Measurements from ENCODE around the gene ASIC3. TPM values are rescaled to one million over a fixed set of nuclear protein-coding genes. Genes with fewer than 3 reads are reported as not detected.
"Not testable (repeated sequence)": the region's sequence is repeated elsewhere in the genome, so short reads cannot be mapped to it uniquely, and the experiment has no call there.

Gene ASIC3
- total RNA-seq, 1 donor from 2014 or later, result not detected

DNA sequence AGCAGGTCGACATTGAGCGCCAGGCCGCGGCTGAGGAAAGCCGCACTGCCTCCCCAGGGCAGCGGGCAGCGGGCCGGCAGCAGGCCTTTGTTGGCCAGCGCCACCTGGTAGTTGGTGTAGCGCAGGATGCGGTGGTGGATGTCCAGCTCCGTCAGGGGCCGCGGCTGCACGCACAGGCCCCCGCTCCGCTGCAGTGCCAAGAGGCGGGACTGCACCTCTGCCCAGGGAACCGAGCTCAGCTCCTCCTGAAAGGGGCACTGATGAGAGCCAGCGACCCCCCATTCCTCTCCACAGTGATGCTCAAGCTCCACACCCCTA, 29.2 kb upstream of the ASIC3 start:
- H3K9ac ChIP-seq (ENCODE audit: low read depth in 1 of 3, low read length in 3 of 3), result no peak overlapping the region
- H3K9me3 ChIP-seq (ENCODE audit: control insufficient read depth in 3 of 3, low read length in 3 of 3), result no peaks in the 10 kb centered on the region
- no peak overlapping the region for H3K27ac ChIP-seq (ENCODE audit: low read depth, low read length)
- H3K27me3 ChIP-seq (ENCODE audit: control insufficient read depth in 3 of 3, insufficient read depth in 3 of 3, low read length in 3 of 3), result peaks cover 55 to 59% (median 58%) of the 10 kb centered on the region in 3 donors
- H3K4me1 ChIP-seq (ENCODE audit: control insufficient read depth in 3 of 3, insufficient read depth in 3 of 3, low read length in 3 of 3), result peaks cover 12 to 26% (median 17%) of the 10 kb centered on the region in 3 donors
- H3K36me3 ChIP-seq (ENCODE audit: control insufficient read depth in 3 of 3, insufficient read depth in 3 of 3, low read length in 3 of 3), result no peaks in the 10 kb centered on the region
- H3K4me3 ChIP-seq (ENCODE audit: low read length in 3 of 3), result peak overlapping the region in 2 of 3 donors; percentile 43 to 52

DNA sequence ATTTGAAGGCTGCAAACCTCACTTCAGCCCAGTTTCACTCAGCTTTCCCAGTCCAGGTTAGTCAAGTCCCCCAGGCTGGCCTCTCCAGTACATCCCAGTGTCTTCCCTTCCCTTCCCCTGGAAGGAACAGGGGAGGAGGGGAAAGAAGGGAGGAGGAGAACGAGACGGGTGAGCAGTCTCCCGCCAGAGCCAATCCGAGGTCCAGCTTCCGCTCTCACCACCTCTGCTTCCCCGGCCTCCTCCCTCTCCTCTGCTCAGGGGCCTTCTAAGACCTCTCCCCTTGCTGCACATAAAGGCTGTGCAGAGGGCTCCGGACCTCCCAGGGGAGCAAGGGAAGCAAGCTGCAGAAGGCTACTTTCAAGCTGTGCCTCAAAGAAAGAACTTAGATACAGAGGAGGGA, 28.1 kb upstream of the ASIC3 start:
- Histone ChIP-seq H3K27me3 (ENCODE audit: control insufficient read depth in 3 of 3, insufficient read depth in 3 of 3, low read length in 3 of 3) (peaks cover 52 to 53% (median 52%) of the 10 kb centered on the region in 3 donors), H3K4me1 (ENCODE audit: control insufficient read depth in 3 of 3, insufficient read depth in 3 of 3, low read length in 3 of 3) (peaks cover 11 to 20% (median 12%) of the 10 kb centered on the region in 3 donors), H3K9me3 (ENCODE audit: control insufficient read depth in 3 of 3, low read length in 3 of 3) (no peaks in the 10 kb centered on the region), H3K4me3 (ENCODE audit: low read length in 3 of 3) (no peak overlapping the region), H3K27ac (ENCODE audit: low read depth, low read length) (no peak overlapping the region), H3K36me3 (ENCODE audit: control insufficient read depth in 3 of 3, insufficient read depth in 3 of 3, low read length in 3 of 3) (no peaks in the 10 kb centered on the region), H3K9ac (ENCODE audit: low read depth in 1 of 3, low read length in 3 of 3) (no peak overlapping the region)

DNA sequence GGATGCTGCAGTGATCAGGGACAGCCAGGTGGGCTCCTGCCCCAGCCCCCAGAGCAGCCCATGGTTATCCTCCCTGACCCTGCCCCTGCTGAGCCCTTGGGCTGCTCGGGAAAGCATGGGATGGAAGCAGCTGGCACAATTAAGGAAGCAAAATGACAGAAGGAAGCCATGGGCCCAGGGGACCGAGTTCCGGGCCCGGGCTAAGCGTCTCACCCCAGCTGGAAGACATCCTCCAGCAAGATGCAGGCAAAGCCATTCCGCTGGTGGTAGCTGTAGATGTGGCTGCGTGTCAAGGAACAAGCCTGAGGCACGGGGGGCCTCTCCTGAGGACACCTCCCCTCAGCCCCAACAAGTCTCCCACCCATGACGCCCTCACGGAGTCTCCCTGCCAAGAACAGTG, 25.1 kb upstream of the ASIC3 start:
- no peak overlapping the region for H3K9ac ChIP-seq (ENCODE audit: low read depth in 1 of 3, low read length in 3 of 3)
- H3K27me3 ChIP-seq (ENCODE audit: control insufficient read depth in 3 of 3, insufficient read depth in 3 of 3, low read length in 3 of 3), result peaks cover 22 to 29% (median 28%) of the 10 kb centered on the region in 3 donors
- H3K27ac ChIP-seq (ENCODE audit: low read depth, low read length), result no peak overlapping the region
- no peak overlapping the region for H3K4me3 ChIP-seq (ENCODE audit: low read length in 3 of 3)
- H3K36me3 ChIP-seq (ENCODE audit: control insufficient read depth in 3 of 3, insufficient read depth in 3 of 3, low read length in 3 of 3), result no peaks in the 10 kb centered on the region
- no peaks in the 10 kb centered on the region for H3K9me3 ChIP-seq (ENCODE audit: control insufficient read depth in 3 of 3, low read length in 3 of 3)
- peaks cover 7 to 10% (median 7%) of the 10 kb centered on the region in 3 donors for H3K4me1 ChIP-seq (ENCODE audit: control insufficient read depth in 3 of 3, insufficient read depth in 3 of 3, low read length in 3 of 3)

DNA sequence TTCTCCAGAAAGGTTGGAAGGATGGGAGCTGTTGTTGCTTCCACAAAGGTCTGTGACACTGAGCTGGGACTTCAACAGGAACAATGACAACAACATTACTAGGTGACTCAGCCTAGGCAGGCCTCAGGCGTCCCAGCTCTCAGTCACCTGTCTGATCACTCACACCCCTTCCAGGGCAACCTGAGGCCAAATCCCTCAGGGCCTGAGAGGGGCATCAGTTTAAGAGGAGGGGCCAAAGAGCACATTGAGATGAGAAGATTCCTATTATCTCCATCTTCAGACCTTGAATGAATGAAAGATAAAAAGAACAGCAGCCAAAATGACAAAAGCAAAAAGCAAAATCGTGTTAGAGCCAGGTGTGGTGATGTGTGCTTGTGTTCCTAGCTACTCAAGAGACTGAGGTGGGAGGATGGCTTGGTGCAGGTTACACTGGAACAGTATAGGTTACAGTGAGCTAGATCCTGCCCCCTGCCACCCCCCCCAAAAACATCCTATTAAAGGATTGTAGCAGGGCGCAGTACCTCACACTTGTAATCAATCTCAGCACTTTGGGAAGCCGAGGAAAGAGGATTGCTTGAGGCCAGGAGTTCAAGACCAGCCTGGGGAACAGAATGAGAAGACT, 23.8 kb upstream of the ASIC3 start, which contains the start of gene ATG9B:
Gene ATG9B (minus strand): TSS at position 60 of the 622 bp plus-strand sequence. CDS start 71 bp downstream, outside the sequence.
- no peak within 1 kb of the TSS for H3K9ac ChIP-seq (ENCODE audit: low read depth in 1 of 3, low read length in 3 of 3)
- H3K4me1 ChIP-seq (ENCODE audit: control insufficient read depth in 3 of 3, insufficient read depth in 3 of 3, low read length in 3 of 3), result peaks cover 2 to 10% (median 9%) of the 10 kb centered on the region in 3 donors
- H3K36me3 ChIP-seq (ENCODE audit: control insufficient read depth in 3 of 3, insufficient read depth in 3 of 3, low read length in 3 of 3), result no peaks in the 10 kb centered on the region
- peaks cover 9 to 16% (median 16%) of the 10 kb centered on the region in 3 donors for H3K27me3 ChIP-seq (ENCODE audit: control insufficient read depth in 3 of 3, insufficient read depth in 3 of 3, low read length in 3 of 3)
- no peaks in the 10 kb centered on the region for H3K9me3 ChIP-seq (ENCODE audit: control insufficient read depth in 3 of 3, low read length in 3 of 3)
- H3K27ac ChIP-seq (ENCODE audit: low read depth, low read length), result no peak within 1 kb of the TSS
- no peak within 1 kb of the TSS for H3K4me3 ChIP-seq (ENCODE audit: low read length in 3 of 3)

DNA sequence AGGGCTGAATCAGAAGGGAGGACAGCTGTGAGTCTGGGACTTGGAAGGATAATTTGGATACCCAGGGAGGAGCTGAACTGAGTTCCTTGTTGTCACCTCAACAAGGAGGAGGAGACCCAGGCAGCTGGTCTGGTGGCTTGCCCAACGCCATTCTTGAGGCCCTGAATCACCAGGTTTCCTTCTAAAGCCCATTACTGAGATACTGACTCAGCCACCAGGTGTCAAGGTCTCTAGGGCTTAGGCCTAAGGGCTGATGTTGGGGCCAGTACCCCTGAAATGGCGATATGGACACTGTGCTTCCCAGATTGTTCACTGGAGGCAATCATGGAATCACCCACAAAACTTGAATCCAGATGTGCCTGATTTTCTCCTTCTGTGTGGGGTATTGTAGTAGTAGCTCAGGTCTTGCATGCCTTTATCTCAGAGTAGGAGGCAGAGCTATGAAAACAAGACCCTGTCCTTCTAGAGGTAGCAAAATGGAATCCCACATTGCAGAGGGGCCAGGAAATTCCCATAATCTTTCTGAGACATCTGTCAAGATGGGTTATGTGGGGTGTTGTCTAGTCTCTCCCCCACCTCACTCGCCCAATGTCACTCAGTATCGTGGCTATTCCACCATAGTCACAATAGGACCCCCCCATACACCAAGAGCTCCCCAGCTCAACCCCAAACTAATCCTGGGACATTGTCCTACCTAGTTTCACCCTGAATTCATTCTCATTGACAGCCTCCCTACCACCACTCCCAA, 22.2 kb upstream of the ASIC3 start:
- no peaks in the 10 kb centered on the region for H3K9me3 ChIP-seq (ENCODE audit: control insufficient read depth in 3 of 3, low read length in 3 of 3)
- H3K4me3 ChIP-seq (ENCODE audit: low read length in 3 of 3), result no peak overlapping the region
- H3K9ac ChIP-seq (ENCODE audit: low read depth in 1 of 3, low read length in 3 of 3), result no peak overlapping the region
- H3K27ac ChIP-seq (ENCODE audit: low read depth, low read length), result no peak overlapping the region
- H3K27me3 ChIP-seq (ENCODE audit: control insufficient read depth in 3 of 3, insufficient read depth in 3 of 3, low read length in 3 of 3), result peaks cover 0 to 2% (median under 1%) of the 10 kb centered on the region in 3 donors
- peaks cover 5 to 17% (median 10%) of the 10 kb centered on the region in 3 donors for H3K4me1 ChIP-seq (ENCODE audit: control insufficient read depth in 3 of 3, insufficient read depth in 3 of 3, low read length in 3 of 3)
- H3K36me3 ChIP-seq (ENCODE audit: control insufficient read depth in 3 of 3, insufficient read depth in 3 of 3, low read length in 3 of 3), result peaks cover 0 to 2% (median 0%) of the 10 kb centered on the region in 3 donors

DNA sequence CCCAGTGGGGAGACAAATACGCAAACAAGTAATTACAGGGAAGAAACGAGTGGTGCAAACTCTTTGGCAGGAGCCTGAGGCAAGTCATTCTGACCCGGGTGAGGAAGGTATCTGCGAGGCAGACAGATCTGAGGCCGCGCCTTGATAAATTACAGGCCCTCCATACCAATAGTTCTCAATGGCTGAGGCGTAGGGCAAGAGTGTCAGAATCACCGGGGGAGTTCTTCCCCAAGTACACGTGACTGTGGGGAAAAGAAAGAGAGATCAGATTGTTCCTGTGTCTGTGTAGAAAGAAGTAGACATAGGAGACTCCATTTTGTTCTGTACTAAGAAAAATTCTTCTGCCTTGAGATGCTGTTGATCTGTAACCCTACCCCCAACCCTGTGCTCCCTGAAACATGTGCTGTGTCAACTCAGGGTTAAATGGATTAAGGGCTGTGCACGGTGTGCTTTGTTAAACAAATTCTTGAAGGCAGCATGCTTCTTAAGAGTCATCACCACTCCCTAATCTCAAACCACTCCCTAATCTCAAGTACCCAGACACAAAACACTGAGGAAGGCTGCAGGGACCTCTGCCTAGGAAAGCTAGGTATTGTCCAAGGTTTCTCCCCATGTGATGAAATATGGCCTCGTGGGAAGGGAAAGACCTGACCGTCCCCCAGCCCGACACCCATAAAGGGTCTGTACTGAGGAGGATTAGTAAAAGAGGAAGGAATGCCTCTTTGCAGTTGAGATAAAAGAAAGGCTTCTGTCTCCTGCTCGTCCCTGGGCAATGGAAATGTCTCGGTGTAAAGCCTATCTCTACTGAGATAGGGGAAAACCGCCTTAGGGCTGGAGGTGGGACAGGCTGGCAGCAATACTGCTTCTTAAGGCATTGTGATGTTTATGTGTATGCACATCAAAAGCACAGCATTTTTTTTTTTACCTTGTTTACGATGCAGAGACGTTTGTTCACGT, 21.3 kb upstream of the ASIC3 start:
- not testable (repeated sequence) for H3K36me3 ChIP-seq (ENCODE audit: control insufficient read depth in 3 of 3, insufficient read depth in 3 of 3, low read length in 3 of 3); H3K27me3 ChIP-seq (ENCODE audit: control insufficient read depth in 3 of 3, insufficient read depth in 3 of 3, low read length in 3 of 3); H3K9me3 ChIP-seq (ENCODE audit: control insufficient read depth in 3 of 3, low read length in 3 of 3); H3K9ac ChIP-seq (ENCODE audit: low read depth in 1 of 3, low read length in 3 of 3)
- Histone ChIP-seq H3K4me3 (ENCODE audit: low read length in 3 of 3) (peak overlapping the region in 2 of 3 donors; percentile 71 to 77), H3K27ac (ENCODE audit: low read depth, low read length) (peak overlapping the region; percentile 85), H3K4me1 (ENCODE audit: control insufficient read depth in 3 of 3, insufficient read depth in 3 of 3, low read length in 3 of 3) (peaks cover 5 to 17% (median 10%) of the 10 kb centered on the region in 3 donors)

DNA sequence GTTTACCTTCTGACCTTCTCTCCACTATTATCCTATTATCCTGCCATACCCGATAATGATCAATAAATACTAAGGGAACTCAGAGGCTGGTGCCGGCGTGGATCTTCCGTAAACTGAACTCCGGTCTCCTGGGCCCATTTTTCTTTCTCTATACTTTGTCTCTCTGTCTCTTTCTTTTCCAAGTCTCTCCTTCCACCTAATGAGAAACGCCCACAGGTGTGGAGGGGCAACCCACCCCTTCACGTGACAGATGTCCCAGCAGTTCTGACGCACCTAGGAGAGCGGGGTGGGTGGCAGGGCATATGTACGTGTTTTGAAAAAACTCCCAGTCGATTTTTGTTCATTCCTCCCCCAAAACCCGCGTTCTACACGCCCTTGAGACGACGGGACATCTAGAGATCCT, 20.6 kb upstream of the ASIC3 start:
- H3K27me3 ChIP-seq (ENCODE audit: control insufficient read depth in 3 of 3, insufficient read depth in 3 of 3, low read length in 3 of 3); H3K9me3 ChIP-seq (ENCODE audit: control insufficient read depth in 3 of 3, low read length in 3 of 3); H3K36me3 ChIP-seq (ENCODE audit: control insufficient read depth in 3 of 3, insufficient read depth in 3 of 3, low read length in 3 of 3): not testable (repeated sequence)
- peak overlapping the region; percentile 85 for H3K27ac ChIP-seq (ENCODE audit: low read depth, low read length)
- H3K4me1 ChIP-seq (ENCODE audit: control insufficient read depth in 3 of 3, insufficient read depth in 3 of 3, low read length in 3 of 3), result peaks cover 5 to 17% (median 10%) of the 10 kb centered on the region in 3 donors
- peak overlapping the region; percentile 71 to 90 (median 77) for H3K4me3 ChIP-seq (ENCODE audit: low read length in 3 of 3)
- peak overlapping the region; percentile 65 to 77 (median 70) for H3K9ac ChIP-seq (ENCODE audit: low read depth in 1 of 3, low read length in 3 of 3)

DNA sequence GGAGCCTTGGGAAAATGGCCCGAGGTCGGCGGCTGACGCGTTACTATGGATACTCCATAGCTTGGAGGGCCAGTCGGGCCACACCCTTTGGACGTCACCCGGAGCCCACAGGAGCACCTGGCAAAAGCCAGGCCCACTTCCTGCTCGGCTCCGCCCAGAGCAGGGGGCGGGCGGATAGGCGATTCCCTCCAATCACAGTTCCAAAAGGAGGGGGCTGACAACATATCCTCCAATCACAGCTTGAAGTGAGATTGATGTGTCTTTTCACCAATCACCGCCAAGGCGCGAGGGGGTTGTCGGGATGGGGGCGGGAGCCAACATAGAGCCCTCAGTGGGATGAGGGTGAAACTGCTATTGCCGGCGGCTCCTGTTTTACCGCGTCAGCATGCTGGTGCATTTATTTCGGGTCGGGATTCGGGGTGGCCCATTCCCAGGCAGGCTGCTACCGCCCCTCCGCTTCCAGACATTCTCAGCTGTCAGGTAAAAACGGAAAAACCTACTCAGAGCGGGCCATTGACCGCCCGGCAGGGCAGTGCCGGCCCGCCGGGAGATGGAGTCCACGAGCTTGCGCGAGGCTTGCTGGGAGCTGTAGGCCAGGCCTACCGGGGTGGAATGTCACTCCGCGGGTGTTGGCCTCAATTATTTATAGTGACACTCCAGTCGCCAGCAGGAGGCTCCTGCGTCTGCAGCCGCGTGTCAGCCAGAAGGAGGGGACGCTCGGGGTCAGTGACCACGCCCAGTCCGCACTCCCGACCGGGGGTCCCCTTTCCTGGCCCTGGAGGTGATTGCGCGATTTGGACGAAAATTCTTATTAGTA, 20.0 kb upstream of the ASIC3 start, which contains the start of gene ABCB8:
Gene ABCB8 (plus strand): TSS at position 320 of the 817 bp plus-strand sequence. CDS start 66 bp downstream, at position 386.
- H3K36me3 ChIP-seq (ENCODE audit: control insufficient read depth in 3 of 3, insufficient read depth in 3 of 3, low read length in 3 of 3), result peaks cover 4 to 6% (median 5%) of the 10 kb centered on the region in 3 donors
- H3K27ac ChIP-seq (ENCODE audit: low read depth, low read length), result peak within 1 kb of the TSS; percentile 85

More for the DNA sequence above, 20.0 kb upstream of the ASIC3 start, which contains the start of gene ABCB8:
- Histone ChIP-seq H3K27me3 (ENCODE audit: control insufficient read depth in 3 of 3, insufficient read depth in 3 of 3, low read length in 3 of 3) (peaks cover 0 to 2% (median 0%) of the 10 kb centered on the region in 3 donors), H3K9ac (ENCODE audit: low read depth in 1 of 3, low read length in 3 of 3) (peak within 1 kb of the TSS; percentile 65 to 82 (median 80)), H3K4me1 (ENCODE audit: control insufficient read depth in 3 of 3, insufficient read depth in 3 of 3, low read length in 3 of 3) (peaks cover 5 to 17% (median 10%) of the 10 kb centered on the region in 3 donors), H3K4me3 (ENCODE audit: low read length in 3 of 3) (peak within 1 kb of the TSS; percentile 71 to 94 (median 90)), H3K9me3 (ENCODE audit: control insufficient read depth in 3 of 3, low read length in 3 of 3) (no peaks in the 10 kb centered on the region)
